ENCODE results near the gene PASK.

DNA sequence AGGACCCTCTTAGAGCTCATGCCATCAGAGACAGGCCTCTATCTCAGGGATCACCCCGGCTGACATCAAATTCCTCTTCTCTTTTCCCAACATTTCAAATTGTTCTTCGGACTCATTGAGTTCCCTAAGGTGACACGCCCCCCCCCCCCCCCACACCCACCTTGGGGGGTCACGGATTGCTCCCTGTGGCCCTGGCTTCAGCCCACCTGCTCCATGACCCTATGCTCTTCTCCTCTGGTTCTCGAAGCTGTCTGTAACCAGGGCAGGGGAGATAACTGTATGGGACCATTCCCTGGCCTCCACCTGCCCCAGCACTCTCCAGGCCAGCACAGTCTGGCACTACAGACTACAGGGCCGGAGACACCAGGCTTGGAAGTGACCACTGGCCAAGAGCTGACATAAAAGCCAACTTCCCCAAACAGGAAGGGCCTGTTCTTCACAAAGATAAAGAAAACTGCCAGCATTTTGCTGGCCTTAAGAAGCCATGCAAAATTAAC lies 54.3 kb downstream of the PASK start:
- TF ChIP-seq, protein P1, sequence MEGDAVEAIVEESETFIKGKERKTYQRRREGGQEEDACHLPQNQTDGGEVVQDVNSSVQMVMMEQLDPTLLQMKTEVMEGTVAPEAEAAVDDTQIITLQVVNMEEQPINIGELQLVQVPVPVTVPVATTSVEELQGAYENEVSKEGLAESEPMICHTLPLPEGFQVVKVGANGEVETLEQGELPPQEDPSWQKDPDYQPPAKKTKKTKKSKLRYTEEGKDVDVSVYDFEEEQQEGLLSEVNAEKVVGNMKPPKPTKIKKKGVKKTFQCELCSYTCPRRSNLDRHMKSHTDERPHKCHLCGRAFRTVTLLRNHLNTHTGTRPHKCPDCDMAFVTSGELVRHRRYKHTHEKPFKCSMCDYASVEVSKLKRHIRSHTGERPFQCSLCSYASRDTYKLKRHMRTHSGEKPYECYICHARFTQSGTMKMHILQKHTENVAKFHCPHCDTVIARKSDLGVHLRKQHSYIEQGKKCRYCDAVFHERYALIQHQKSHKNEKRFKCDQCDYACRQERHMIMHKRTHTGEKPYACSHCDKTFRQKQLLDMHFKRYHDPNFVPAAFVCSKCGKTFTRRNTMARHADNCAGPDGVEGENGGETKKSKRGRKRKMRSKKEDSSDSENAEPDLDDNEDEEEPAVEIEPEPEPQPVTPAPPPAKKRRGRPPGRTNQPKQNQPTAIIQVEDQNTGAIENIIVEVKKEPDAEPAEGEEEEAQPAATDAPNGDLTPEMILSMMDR (IDR thresholded peaks at IDR 0.05; ENCODE audit: poor library complexity) = no peak
- no peak for TF ChIP-seq EZH2phosphoT487 (IDR thresholded peaks at IDR 0.05; ENCODE audit: low read depth, severe bottlenecking, unreplicated experiment)

Data from hepatocyte (in vitro differentiated cells).